HG03457 (cell line): Measurements from ENCODE around the gene SLC18A2.
"Not testable (repeated sequence)": the region's sequence is repeated elsewhere in the genome, so short reads cannot be mapped to it uniquely, and the experiment has no call there.

Experiments used
- ATAC-seq: cut with Tn5 transposase; IDR thresholded peaks from one replicate; pipeline ENCODE4 v1.9.1; 2021; ENCODE audit warnings: moderate number of reproducible peaks; ENCODE audit not compliant: unreplicated experiment

Gene SLC18A2

DNA sequence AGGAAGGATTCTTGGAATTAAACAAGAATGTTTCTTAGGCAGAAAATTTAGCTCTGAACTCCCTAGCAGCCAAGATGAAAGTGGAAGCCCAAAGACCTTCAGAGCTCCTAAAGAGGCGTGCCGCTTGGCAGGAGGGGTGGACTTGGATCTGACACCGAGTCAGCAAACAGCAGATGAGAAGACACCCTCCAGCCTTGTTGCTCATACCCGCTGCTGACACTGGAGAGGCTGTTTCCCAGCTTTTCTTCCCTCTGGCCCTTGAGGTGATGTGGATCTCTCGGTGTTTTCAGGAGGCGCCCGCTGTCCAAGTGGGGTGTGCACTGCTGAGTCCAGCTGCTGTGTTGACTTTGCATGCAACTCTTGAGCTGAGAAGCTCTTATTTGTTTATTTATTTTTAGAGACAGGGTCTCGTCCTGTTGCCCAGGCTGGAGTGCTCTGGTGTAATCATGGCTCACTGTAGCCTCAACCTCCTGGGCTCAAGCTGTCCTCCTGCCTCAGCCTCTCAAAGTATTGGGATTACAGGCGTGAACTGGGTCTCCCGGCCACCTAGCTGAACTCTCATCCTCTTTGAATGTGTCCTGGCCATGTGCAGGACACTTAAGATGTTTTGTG lies 21.5 kb downstream of the SLC18A2 start:
- ATAC-seq: no peak

DNA sequence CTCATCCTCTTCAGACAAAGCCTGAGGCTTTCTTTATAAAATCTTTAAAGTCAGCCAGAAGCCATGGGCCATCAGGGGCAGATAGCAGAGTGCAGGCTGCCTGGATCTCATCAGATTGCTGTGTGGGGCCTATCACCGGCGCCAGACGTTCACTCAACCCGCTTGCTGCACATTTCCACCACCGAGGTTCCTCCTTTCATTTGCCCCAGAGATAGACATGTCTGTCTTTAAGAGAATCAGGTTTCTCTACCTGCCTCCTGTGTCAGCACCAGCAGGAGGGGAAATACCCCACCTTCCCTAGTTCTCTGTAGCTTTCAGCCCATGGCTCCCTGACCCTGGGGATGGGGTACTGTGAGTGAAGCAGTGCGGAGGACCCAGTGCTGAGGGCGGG lies 22.0 kb downstream of the SLC18A2 start:
- no peak for ATAC-seq

DNA sequence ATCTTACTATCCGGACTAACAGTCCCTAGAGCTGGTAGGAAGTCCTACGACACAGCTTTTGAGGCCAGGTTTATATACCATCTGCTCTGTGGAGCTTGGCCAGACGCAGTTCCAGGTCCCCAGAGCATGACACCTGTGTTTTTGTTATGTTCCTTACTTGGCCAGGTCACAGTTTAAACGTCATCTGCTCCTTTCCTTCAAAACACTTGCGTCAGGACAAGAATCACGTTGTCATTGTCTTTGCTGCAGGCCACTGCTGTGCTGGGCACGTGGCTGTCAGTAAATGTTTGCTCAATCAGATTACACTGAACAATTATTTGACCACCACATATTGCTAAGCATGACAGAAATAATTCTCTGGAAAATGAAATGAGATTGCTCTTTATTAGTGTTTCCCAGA lies 23.9 kb downstream of the SLC18A2 start:
- no peak for ATAC-seq

DNA sequence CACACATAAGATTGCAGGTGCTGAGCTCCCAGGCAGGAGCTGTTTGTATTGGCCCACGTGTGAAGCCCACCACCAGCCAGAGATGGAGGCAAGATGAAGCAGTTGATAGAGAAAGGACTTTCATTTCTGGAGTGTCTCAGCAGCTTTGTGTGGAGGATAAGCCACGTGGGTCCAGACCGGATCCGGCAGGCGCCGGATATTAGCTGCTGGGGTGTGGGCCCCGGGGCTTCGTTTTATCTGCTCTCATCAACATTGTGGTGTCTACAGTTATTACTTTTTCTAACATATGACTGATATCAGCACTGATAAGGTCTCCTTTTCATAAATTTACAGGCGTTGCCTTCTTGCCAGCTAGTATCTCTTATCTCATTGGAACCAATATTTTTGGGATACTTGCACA lies 25.5 kb downstream of the SLC18A2 start:
- ATAC-seq: no peak

DNA sequence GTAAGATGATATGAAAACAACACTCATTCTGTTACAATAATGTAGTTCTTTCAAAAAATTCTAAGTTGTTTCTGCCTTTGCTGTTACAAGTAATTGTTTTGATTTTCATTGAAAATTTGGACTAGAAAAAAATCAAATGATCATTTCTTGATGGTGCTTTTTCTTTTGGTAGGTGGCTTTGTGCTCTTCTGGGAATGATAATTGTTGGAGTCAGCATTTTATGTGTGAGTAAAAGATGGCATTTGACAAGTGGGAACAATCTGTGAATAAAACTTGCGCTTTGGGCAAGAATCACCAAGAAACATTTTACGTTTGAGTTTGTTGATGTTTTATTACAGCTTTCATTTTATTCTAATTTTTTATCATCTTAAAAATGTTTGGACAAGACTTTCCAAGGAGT lies 25.9 kb downstream of the SLC18A2 start:
- ATAC-seq: no peak

DNA sequence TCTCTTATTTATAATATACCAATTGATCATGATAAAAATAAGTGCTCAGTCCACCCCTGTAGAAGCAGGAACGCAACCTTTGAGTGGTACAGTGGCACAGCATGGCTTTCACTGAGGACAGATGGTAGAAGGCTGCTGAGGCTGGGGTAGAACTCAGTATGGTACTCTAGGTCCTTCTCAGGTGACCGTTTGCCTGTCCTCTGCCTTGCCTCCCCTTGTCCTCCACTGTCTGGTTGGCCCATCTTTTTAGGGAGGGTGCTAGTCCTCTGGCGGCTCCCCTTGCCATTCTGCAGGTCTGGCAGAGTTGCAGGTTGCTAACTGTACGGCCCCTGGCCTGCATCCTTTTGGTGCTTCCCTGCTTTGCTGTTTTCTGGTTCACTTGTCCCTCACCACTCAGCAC lies 27.3 kb downstream of the SLC18A2 start:
- ATAC-seq: no peak

DNA sequence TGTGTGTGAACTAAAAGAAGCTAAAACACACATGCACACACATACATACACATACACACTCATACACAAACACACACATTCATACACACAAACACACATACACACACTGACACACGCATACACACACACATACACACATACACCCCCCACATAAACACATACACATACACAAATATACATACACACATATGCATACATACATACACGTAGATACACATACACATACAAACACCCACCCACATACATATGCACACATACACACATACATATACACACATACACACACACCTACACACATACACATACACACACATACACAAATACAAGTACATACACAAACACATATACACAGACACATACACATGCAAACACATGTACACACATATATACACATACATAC lies 28.0 kb downstream of the SLC18A2 start:
- ATAC-seq: no peak

DNA sequence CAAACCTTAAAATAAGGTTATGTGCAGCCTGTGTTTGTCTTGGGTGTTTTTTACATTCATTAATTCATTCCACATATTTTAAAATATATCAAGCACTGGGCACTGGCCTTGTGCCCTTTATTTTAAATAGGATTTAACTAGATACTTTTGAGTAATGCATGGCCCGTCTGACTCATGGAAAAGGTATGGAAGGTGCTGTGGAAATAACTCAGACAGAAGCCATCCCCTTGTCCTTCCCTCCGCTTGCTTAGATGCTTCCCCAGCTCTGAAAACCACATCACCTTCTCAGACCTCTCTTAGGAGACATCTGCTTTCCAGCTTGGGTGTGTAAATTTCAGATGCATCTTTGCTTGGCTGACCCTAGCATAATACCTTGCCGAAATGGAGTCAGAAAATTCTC lies 30.5 kb downstream of the SLC18A2 start:
- no peak for ATAC-seq

DNA sequence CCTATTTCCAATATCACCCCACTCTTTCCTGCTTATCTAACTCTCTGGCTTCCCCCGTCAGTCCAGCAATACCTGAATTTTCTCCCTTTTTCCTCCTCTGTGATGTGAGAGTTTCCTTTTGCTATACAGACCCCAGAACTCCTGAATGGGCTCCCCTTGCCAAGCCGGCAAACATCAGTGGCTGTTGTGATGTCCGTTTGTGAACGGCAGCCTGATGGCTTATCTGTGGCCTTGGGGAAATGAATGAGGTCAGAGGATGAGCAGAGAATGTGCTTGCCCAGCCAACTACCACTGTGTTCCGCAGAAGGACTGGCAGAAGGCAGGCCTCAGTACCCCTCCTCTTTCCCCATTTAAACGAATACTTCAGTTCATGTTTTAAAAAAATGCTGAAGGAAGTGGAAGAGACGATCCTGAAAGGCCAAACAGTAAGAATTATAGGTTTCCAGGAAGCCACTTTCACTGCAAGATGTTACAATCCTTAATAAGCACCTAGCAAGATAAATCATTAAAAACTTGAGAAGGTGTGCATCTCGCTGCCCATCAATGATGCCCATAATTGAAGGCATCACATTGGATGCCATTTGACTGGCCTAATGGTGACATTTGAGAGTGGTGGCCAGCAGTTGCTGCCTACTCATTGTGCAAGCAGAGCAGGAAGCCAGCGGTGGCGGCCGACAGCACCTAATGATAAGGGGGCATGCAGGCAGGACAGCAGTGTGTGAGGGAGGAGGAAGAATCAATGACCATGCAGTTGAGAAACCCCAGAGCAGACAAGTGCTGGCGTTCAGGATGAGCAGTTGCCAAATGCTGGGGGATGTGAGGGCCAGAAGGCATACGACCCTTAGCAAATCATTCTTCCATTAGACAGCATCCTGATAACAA lies 31.5 kb downstream of the SLC18A2 start:
- no peak for ATAC-seq

DNA sequence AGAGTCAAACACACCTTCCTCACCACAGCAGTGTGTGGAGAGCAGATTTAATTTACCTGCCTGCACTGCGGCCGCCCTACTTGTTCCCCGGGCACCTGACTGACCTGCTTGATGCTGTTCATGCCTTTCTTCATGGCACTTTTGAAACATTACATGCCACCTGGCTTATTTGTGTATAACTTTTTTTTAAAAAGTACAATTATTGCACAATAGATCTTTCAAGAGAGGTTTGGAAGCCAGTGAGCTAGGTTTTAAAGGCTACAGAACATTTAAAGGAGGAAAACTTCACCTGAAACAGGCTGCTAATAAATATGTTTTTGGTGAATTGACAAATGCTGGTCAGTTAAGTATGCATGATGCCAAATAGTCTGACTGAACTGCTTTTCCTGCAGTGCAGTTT lies 33.1 kb downstream of the SLC18A2 start:
- no peak for ATAC-seq

DNA sequence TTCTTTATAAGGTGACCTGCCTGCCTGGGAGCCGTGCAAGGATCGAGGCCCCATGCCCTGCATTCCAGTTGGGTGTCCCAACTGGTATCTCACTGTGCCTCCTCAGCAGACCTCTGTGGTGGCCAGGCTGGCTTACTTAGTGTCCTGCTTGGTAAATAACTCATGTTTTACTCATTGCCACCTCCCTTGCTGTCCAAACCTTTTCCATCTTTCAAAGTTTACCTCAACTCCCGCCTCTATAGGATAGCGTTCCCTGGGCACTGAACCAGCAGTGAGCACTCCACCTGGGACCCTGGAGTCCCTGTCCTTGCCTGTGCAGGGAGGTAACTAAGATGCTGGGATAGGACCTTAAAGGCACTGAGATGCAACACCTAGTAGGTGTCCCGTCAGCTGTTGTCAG lies 33.6 kb downstream of the SLC18A2 start:
- no peak for ATAC-seq

DNA sequence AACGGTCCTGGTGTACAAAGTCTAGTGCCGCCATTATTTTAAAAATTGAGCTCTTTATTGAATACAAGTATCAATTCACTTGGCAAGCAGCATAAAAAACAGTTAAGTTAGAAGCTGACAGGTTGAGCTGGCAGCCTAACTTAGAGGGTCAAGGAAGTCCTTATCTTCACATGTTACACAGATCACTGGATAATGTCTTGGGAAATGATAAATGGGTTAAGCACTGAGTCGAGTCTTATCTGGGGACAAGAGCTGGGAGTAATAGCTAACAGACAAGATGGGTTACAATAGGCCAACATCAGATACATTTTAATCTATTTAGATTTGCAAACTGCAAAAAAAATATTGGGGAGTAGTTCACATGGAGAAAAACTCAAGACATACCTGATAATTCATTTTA lies 34.2 kb downstream of the SLC18A2 start:
- ATAC-seq: no peak

DNA sequence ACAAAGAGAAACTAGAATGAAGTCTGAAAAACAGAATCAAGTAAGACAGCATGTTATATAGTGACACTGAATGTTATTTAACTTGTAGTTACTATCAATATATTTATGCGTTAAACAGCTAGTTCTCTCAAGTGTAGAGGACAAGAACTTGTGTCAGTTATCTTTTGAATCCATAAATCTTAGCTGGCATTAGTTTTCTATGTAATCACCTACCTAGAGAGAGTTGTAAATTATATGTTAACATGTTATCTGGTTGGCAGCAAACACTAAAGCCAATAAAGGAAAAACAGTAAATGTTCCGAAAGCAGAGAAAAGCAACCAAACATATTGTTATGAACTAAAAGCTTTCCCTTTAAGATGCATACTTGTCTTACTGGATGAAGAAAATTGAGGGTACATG lies 36.8 kb downstream of the SLC18A2 start:
- no peak for ATAC-seq

DNA sequence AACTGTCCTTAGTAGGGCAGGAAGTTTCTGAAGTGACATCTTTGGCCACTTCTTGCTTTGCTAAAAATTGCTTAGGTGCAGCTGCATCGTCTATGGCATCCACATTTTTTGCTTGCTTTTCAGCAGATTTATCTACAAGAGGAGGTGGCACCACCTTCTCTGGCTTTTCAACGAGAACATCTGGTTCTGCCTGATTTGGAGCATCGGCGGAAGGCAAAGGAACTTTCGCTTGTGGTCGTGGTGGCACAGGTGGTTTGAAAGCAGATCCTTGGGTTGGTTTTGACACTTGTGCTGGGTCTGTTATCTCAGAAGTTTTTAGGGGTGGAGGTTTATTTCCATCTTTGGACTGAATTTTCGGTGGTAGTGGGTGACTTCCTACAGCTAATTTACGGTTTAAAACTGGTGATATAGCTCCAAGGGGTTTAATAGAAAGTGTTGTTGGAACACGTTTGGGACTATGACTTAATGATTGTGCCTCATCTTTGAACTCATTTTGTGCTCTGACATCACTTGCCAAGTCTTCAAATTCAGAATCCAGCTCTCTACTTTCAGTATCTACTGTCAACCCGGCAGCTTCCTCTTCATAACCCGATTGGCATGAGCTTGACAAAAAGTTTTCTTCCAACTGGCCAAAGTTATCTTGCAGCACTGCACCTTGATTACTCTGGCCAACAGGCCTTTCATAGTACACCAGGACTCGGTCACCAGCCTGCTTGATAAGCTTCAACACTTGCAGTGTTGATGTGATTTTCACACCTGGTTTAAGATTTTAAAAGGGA lies 44.0 kb downstream of the SLC18A2 start:
- ATAC-seq: no peak

DNA sequence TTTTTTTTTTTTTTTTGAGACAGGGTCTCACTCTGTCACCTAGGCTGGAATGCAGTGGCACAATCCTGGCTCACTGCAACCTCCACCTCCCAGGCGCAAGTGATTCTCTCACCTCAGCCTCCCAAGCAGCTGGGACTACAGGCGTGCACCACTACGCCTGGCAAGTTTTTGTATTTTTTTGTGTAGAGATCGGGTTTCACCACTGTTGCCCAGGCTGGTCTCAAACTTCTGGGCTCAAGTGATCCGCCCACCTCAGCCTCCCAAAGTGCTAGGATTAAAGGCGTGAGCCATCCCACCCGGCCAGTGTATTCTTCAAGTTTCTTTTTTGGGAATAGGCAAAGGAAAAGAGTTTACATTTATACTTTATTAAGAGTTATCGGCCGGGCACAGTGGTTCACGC lies 50.0 kb downstream of the SLC18A2 start:
- not testable (repeated sequence) for ATAC-seq

DNA sequence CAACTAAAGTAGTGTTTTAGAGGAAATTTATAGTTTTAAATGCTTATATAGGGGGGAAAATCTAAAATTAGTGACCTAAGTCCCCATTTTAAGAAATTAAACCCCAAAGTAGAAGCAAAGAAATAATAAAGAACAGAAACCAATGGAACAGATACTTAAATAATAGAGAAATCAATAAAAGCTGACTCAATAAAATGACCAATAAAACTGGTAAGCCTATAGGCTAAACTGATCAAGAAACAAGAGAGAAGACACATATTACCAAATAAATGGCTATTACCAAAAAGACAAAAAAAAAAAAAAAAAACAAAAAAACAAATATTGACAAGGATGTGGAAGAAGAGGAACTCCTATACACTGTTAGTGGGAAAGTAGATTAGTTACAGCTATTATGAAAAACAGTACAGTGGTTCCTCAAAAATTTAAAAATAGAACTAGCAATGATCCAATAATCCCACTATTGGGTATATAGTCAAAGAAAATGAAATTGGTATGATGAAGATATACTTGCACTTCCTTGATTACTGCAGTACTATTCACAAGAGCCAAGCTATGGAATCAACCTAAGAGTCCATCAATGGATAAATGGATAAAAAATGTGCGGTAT lies 53.2 kb downstream of the SLC18A2 start:
- no peak for ATAC-seq

DNA sequence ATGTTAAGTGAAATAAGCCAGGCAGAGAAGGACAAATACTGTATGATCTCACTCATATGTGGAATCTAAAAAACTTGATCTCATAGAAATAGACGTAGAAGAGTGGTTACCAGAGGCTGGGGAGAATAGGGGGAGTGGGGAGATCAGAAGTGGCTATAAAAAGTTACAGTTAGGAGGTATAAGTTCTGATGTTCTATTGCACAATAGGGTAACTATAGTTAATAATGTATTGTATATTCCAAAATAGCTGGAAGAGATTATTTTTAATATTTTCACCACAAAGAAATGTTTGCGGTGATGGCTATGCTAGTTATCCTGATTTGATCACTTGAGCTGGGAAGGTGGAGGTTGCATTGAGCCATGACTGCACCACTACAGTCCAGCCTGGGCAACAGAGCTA lies 53.8 kb downstream of the SLC18A2 start:
- ATAC-seq: no peak

DNA sequence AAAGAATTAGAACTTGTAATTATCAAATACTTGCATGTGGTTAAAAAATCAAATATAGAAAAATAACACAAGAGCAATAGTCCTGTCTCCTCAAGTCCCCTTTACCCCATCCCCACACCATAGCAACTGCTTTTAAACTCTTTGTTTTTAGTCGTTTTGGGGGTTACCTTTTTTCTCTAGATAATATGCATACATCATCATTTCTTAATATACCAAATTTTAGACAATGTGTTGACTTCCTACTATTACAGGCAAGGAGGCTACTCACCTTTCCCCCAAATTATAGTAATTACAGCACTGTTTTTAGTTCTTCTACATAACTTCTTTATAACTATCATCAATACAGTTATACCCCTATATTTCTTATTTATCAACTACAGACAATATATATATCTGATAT lies 57.3 kb downstream of the SLC18A2 start:
- no peak for ATAC-seq

DNA sequence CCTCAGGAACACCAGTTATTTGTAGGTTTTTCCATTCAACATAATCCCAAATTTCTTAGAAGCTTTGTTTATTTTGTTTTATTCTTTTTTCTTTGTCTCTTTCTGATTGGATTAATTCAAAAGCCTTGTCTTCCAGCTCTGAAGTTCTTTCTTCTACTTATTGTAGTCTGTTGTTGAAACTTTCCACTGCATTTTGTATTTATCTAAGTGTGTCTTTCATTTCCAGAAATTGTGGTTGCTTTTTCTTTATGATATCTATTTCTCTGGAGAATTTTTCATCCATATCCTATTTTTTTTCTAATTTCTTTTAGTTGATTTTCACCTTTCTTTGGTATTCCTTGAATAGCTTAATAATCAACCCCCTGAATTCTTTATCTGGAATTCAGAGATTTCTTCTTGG lies 58.5 kb downstream of the SLC18A2 start:
- ATAC-seq: no peak

DNA sequence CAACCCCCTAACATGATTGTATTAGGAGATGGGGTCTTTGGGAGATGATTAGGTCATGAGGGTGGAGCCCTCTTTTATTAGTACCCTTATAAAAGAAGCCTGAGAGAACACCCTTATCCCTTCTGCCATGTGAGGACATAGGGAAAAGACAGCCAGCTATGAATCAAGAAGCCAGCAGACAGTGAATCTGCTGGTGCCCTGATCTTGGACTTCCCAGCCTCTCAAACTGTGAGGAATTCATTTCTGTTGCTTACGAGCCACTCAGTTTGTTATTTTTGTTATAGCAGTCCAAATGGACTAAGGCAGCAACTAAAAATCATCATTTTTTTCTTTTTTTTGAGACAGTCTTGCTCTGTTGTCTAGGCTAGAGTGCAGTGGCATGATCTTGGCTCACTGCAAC lies 59.8 kb downstream of the SLC18A2 start:
- no peak for ATAC-seq

DNA sequence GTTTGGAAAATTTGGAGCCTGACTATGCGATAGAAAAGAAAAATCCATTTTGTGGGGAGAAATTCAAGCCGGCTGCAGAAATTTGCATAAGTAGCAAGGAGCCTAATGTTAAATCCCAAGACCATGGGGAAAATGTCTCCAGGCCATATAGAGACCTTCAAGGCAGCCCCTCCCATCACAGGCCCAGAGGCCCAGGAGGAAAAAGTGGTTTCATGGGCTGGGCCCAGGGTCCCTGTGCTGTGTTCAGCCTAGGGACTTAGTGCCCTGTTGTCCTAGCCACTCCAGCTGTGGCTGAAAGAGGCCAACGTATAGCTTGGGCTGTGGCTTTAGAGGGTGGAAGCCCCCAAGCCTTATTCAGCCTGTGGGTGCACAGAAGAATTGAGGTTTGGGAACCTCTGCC lies 62.5 kb downstream of the SLC18A2 start:
- ATAC-seq: not testable (repeated sequence)

DNA sequence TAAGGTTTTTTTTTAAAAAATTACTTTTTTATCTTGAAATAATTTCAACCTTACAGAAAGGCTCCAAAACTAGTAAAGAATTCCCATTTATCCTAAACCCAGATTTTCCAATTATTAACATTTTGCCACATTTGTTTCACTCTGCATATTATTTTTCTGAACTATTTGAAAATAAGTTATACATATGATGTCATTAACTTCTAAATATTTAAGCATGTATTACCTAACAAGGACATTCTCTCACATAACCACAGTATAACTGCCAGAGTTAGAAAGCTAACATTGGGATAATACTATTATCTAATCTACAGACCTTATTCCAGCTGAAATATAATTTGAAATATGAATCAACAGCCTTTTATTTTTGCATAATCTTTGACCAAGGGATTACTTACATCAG lies 65.8 kb downstream of the SLC18A2 start:
- ATAC-seq: no peak
